K562 (cell line): ENCODE measurements around the gene CCPG1. TPM values are rescaled to one million over a fixed set of nuclear protein-coding genes. Genes with fewer than 3 reads are reported as not detected.

Source experiments
- ATAC-seq: fragments of 200-7000 bp; cut with Tn5 transposase; 3 replicates; pipeline ENCODE4 v1.9.1; 2020; ENCODE audit warnings: moderate library complexity
- BruUV-seq: library from RNA; stranded (reverse); fragments of 400-500 nt; replicated peaks from 2 replicates; lab custom pipeline; 2021; lab: Mats Ljungman, UMichigan
- CTCF ChIA-PET: fragments of 300-600 bp; formaldehyde crosslinking; extraction: SDS; loops from one replicate; lab custom pipeline; 2021; ENCODE audit warnings: low intra/inter-chr PET ratio; lab: Yijun Ruan, JAX
- POLR2A ChIA-PET: fragments of 300-600, 350-650 bp; sonication (Branson Sonifier 250); formaldehyde crosslinking; extraction: SDS; loops from one replicate; lab custom pipeline; 2021; ENCODE audit warnings: antibody characterized with exemption, inconsistent platforms; lab: Yijun Ruan, JAX
- DNase-seq, 4 experiments: peaks; one replicate each; pipeline versions ENCODE4 v3.0.0 to v3.0.0-alpha.2; 2011 to 2018; ENCODE audit warnings: low spot score in 3 of 4, mixed read lengths in 3 of 4; ENCODE audit errors: extremely low read depth in 1 of 4
- FAIRE-seq: peaks from 2 replicates; lab custom pipeline; 2011; peaks lifted over from hg19 to GRCh38; lab: Jason Lieb, UNC
- H2AFZ ChIP-seq: 2 replicates; pipeline ENCODE4 v1.6.0; 2011; ENCODE audit warnings: low read depth, low read length, control low read depth, inconsistent platforms
- H3K27ac ChIP-seq: fragments of 200-600 bp; 3 replicates; pipeline ENCODE4 v1.8.0; 2011; ENCODE audit warnings: low read depth, mild to moderate bottlenecking, control low read depth, inconsistent platforms, low read length, moderate library complexity, mixed read lengths; ENCODE audit errors: extremely low read depth
- H3K27me3 ChIP-seq, 2 experiments: fragments of 300-600 bp in 1 of 2; 2 replicates in 1 of 2; 3 replicates in 1 of 2; pipeline versions ENCODE4 v1.6.0 to v1.8.0; 2011; ENCODE audit warnings: inconsistent platforms in 2 of 2, low read length in 2 of 2, mild to moderate bottlenecking in 1 of 2, mixed read lengths in 1 of 2, moderate library complexity in 1 of 2; ENCODE audit not compliant: control insufficient read depth in 2 of 2, insufficient read depth in 2 of 2
- H3K36me3 ChIP-seq: fragments of 300-600 bp; 3 replicates; pipeline ENCODE4 v1.8.0; 2011; ENCODE audit warnings: mild to moderate bottlenecking, low read length, inconsistent platforms; ENCODE audit not compliant: control insufficient read depth, insufficient read depth
- H3K4me1 ChIP-seq, 2 experiments: fragments of 200-600 bp in 1 of 2; replicated peaks in 1 of 2; 2 replicates in 1 of 2; 3 replicates in 1 of 2; pipeline versions ENCODE4 v1.5.1 to v1.8.0; 2011; ENCODE audit warnings: inconsistent platforms in 2 of 2, low read length in 2 of 2, mild to moderate bottlenecking in 1 of 2, mixed read lengths in 1 of 2, moderate library complexity in 1 of 2; ENCODE audit not compliant: control insufficient read depth in 2 of 2, insufficient read depth in 2 of 2
- H3K4me2 ChIP-seq: 2 replicates; pipeline ENCODE4 v1.6.1; 2011; ENCODE audit warnings: low read length, control low read depth, inconsistent platforms, mixed read lengths; ENCODE audit not compliant: insufficient read depth
- H3K4me3 ChIP-seq: fragments of 200-600 bp; sonication (generic), shearing (Covaris generic); 2 replicates; pipeline ENCODE4 v1.5.1; 2016; ENCODE audit warnings: control low read depth, inconsistent platforms
- H3K79me2 ChIP-seq: fragments of 200-600 bp; 3 replicates; pipeline ENCODE4 v1.8.0; 2011; ENCODE audit warnings: low read length, inconsistent platforms; ENCODE audit not compliant: control insufficient read depth, insufficient read depth
- H3K9ac ChIP-seq, 2 experiments: 2 replicates each; pipeline versions ENCODE4 v1.6.0 to v1.6.1; 2011; ENCODE audit warnings: low read depth in 2 of 2, low read length in 2 of 2, control low read depth in 1 of 2, inconsistent platforms in 1 of 2, mild to moderate bottlenecking in 1 of 2, mixed read lengths in 1 of 2; ENCODE audit not compliant: insufficient read depth in 1 of 2
- H3K9me1 ChIP-seq: one replicate; pipeline ENCODE4 v1.6.0; 2011; ENCODE audit warnings: inconsistent platforms, mild to moderate bottlenecking, low read length, moderate library complexity; ENCODE audit not compliant: control insufficient read depth, insufficient read depth
- H3K9me3 ChIP-seq: replicated peaks from 2 replicates; pipeline ENCODE4 v1.5.1; 2011; ENCODE audit warnings: low read depth, low read length, inconsistent platforms; ENCODE audit not compliant: control insufficient read depth, insufficient read depth
- H4K20me1 ChIP-seq: replicated peaks from 2 replicates; pipeline ENCODE4 v1.6.1; 2011; ENCODE audit warnings: low read length, inconsistent platforms, mixed read lengths; ENCODE audit not compliant: control insufficient read depth, insufficient read depth
- CSDE1 ChIP-seq, 2 experiments: fragments of 450-650 bp; IDR thresholded peaks; 2 replicates each; pipeline ENCODE4 v1.6.1; 2016; ENCODE audit warnings: mild to moderate bottlenecking in 1 of 2
- JUN ChIP-seq, 2 experiments: sonication (generic) in 1 of 2; formaldehyde crosslinking in 1 of 2; IDR thresholded peaks; 2 replicates each; pipeline versions ENCODE4 v1.6.1 to v1.8.0; 2012 to 2022; ENCODE audit warnings: borderline replicate concordance in 2 of 2, mild to moderate bottlenecking in 2 of 2, improper control_type of control experiment in 1 of 2, low read depth in 1 of 2, low read length in 1 of 2, missing genetic modification reagents in 1 of 2
- ZNF41 ChIP-seq: fragments of 250-450 bp; sonication (Bioruptor Pico); conservative IDR thresholded peaks from 2 replicates; pipeline ENCODE4 v1.4.0; 2020; ENCODE audit warnings: mild to moderate bottlenecking
- ZNF778 ChIP-seq: fragments of 450-650 bp; formaldehyde crosslinking; IDR thresholded peaks from 2 replicates; pipeline ENCODE4 v1.4.0; 2020; ENCODE audit warnings: mild to moderate bottlenecking, moderate library complexity
- WGBS: fragments of 100-300 bp; shearing (Covaris generic); methylation state at CpG from one replicate; pipeline ENCODE4 v1.1.6; 2016; ENCODE audit warnings: low coverage, mixed read lengths; ENCODE audit not compliant: insufficient coverage; ENCODE audit errors: missing lambda C conversion rate; 5-methylcytosine and 5-hydroxymethylcytosine counted together
- in situ Hi-C: fragments of 300-500 bp; cut with MboI; formaldehyde crosslinking; loops from 4 replicates; pipeline ENCODE4 v1.15.0; 2018; ENCODE audit warnings: inconsistent platforms, mixed read lengths
- intact Hi-C: fragments of 100-400 bp; cut with micrococcal nuclease; formaldehyde crosslinking; loops from 2 replicates; pipeline ENCODE4 v1.14.2; 2022
- polyA plus RNA-seq, 8 experiments: library from polyadenylated mRNA; depleted of rRNA in 4 of 8; stranded (reverse) in 5 of 8; unstranded in 3 of 8; fragments of >200 nt; fragmentation: Nextera tagmentation in 2 of 8; fragmentation: Illumina TruSeq in 1 of 8; extraction: Ambion mirVana in 2 of 8; extraction: Trizol in 1 of 8; gene quantifications; 2 replicates each; pipeline versions ENCODE4 v1.2.1 to v1.2.3, GENCODE V29; 2011 to 2014; ENCODE audit warnings: inconsistent platforms in 1 of 8, missing spikeins in 1 of 8
- total RNA-seq, 7 experiments: library from RNA; depleted of rRNA in 6 of 7; stranded (reverse); fragments of >200 nt in 6 of 7; fragmentation: Illumina TruSeq in 2 of 7; extraction: Trizol in 2 of 7; gene quantifications; 2 replicates each; pipeline versions ENCODE4 v1.2.1 to v1.2.3, GENCODE V29; 2011 to 2021; ENCODE audit warnings: low replicate concordance in 1 of 7
- TF ChIP-seq, protein P1 (sequence below): sonication (generic); formaldehyde crosslinking; IDR thresholded peaks from 2 replicates; pipeline ENCODE4 v1.8.0; 2022; ENCODE audit warnings: mild to moderate bottlenecking, missing genetic modification reagents

The CCPG1 gene
- total and polyA plus RNA-seq, 9 of the 15 experiments (the other 6 are each of a cell fraction or from before 2014, with no cell fraction given): 33.0 to 54.9 (median 41.1) TPM

DNA sequence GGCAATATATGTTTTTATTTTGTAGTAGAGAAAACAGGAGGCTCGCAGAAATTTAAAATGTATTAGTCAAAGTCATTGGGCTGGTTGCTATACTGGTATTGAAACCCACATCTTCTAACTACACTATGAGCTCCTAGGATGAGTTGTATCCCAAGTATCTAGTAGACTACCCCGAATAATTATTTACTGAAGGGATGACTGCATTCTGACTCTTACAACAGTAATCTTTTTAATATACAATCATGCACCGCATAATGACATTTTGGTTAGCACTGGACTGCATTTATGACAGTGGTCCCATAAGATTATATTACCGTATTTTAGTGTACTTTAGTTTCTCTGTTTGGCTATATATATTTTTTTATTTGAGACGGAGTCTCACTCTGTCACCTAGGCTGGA is 73.8 kb downstream of the CCPG1 start (continued):
- TF ChIP-seq, protein P1, sequence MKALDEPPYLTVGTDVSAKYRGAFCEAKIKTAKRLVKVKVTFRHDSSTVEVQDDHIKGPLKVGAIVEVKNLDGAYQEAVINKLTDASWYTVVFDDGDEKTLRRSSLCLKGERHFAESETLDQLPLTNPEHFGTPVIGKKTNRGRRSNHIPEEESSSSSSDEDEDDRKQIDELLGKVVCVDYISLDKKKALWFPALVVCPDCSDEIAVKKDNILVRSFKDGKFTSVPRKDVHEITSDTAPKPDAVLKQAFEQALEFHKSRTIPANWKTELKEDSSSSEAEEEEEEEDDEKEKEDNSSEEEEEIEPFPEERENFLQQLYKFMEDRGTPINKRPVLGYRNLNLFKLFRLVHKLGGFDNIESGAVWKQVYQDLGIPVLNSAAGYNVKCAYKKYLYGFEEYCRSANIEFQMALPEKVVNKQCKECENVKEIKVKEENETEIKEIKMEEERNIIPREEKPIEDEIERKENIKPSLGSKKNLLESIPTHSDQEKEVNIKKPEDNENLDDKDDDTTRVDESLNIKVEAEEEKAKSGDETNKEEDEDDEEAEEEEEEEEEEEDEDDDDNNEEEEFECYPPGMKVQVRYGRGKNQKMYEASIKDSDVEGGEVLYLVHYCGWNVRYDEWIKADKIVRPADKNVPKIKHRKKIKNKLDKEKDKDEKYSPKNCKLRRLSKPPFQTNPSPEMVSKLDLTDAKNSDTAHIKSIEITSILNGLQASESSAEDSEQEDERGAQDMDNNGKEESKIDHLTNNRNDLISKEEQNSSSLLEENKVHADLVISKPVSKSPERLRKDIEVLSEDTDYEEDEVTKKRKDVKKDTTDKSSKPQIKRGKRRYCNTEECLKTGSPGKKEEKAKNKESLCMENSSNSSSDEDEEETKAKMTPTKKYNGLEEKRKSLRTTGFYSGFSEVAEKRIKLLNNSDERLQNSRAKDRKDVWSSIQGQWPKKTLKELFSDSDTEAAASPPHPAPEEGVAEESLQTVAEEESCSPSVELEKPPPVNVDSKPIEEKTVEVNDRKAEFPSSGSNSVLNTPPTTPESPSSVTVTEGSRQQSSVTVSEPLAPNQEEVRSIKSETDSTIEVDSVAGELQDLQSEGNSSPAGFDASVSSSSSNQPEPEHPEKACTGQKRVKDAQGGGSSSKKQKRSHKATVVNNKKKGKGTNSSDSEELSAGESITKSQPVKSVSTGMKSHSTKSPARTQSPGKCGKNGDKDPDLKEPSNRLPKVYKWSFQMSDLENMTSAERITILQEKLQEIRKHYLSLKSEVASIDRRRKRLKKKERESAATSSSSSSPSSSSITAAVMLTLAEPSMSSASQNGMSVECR (CRISPR knock-in tag): no peak
- no peak for TF ChIP-seq ZNF41

DNA sequence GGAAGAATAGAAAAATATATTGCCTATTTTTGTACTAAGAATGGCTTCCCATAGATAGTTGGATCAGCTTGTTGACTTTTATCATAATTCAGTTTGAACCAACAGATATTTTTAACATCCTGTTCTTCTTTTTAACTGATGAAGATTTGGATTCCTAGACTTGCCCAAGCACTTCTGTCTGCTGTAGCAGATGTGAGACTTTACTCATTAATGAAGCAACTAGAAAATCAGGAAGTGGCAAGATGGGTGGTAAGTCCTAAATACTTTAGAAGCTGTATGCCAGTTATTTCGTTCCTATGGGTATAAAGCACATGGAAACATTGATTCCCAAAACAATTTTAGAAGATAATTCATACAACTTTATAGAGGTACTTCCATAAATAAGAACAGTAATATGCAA is 80.8 kb downstream of the CCPG1 start:
- H3K9me1 ChIP-seq: no peaks in the 10 kb centered on the region
- CTCF ChIA-PET: no interaction called here
- no peak overlapping the region for H3K27ac ChIP-seq
- H3K4me1 ChIP-seq: no peaks in the 10 kb centered on the region
- peaks cover 23% of the 10 kb centered on the region for H3K36me3 ChIP-seq
- in situ Hi-C loops: no loop called here
- no peak overlapping the region for H3K4me3 ChIP-seq
- ATAC-seq (no peak), FAIRE-seq (no peak), DNase-seq (no peak)
- no peaks in the 10 kb centered on the region for H4K20me1 ChIP-seq
- no TSS peak for BruUV-seq
- TF ChIP-seq CSDE1 (IDR thresholded peaks at IDR 0.05) (no peak), ZNF778 (CRISPR knock-in tag) (no peak), JUN (IDR thresholded peaks at IDR 0.05; ENCODE audit: borderline replicate concordance, low read depth, low read length) (no peak), JUN (CRISPR knock-in tag; IDR thresholded peaks at IDR 0.05; ENCODE audit: borderline replicate concordance) (no peak)
- H3K4me2 ChIP-seq: no peak overlapping the region
- 68% methylated on average over 1 of the region's 1 CpG for WGBS
- H3K27me3 ChIP-seq: no peaks in the 10 kb centered on the region
- POLR2A ChIA-PET: interaction anchor here (1.4 kb wide), 1 partner anchor 8 kb away, joined by 6 read pairs; the partner anchor contains the start of genes PIGB and PIGBOS1
- no peak overlapping the region for H2AFZ ChIP-seq
- H3K9ac ChIP-seq: no peak overlapping the region
- H3K79me2 ChIP-seq: no peaks in the 10 kb centered on the region
- intact Hi-C loops: no loop called here
- H3K9me3 ChIP-seq: no peaks in the 10 kb centered on the region
